HL-60/S4 treated with phorbol 12-myristate 13-acetate at 8.2 ng/mL for 4 days and 3 days (cell line): Measurements from ENCODE around the gene ZNF442.
"Not testable (repeated sequence)": the region's sequence is repeated elsewhere in the genome, so short reads cannot be mapped to it uniquely, and the experiment has no call there.

ENCODE experiments used
- in situ Hi-C: fragments of 300-500 bp; cut with MboI; formaldehyde crosslinking; loops from 2 replicates; pipeline ENCODE4 v1.15.0; 2022; ENCODE audit warnings: low sequenced_read_pairs

The ZNF442 gene

DNA sequence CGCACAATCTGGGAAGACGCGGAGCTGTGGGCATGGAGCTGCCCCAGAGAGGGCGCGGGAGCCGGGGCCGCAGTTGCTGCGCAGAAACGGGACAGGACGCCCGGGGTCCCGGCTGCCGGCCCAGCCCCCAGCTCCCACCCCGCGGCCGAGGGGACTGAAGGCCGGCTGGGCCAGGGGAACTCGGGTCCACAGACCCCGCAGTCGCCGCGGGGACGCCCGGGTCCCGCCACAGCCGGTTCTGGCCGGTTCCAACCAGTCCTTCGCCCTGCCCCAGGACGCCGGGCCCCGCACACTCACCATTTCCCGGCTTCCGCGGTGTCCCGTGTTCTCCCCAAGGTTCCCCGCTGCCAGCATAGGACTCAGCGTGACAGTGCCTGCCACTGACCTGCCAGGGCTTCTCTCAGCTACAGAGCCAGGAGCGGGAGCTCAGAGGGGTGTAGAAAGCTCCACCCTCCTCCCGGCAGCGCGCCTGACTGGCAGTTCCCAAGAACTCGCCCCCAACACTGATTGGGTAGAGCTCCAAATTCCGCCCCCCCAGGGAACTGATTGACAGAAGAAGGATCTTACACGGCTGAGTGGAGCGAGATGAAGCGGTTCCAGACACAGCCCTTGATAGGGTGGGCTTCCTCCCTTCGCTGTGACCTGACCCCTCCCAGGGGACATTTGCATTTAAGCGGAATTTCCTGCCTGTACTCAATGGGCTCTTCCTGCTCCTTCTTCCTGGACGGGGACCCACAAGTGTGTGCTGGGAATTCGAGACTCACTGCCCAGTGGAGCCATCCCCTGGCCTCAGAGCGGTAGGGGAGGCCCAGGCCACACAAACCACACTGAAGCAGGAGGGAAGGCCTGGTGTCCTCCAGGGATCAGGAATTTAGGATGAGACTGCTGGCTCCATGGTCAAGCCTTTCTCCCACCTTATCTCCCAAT, at the start of gene ZNF442:
ZNF442 (minus strand) TSS at position 448 of the 927 bp plus-strand sequence. CDS start 2,052 bp downstream, outside the sequence.
- in situ Hi-C loops: no loop called here

DNA sequence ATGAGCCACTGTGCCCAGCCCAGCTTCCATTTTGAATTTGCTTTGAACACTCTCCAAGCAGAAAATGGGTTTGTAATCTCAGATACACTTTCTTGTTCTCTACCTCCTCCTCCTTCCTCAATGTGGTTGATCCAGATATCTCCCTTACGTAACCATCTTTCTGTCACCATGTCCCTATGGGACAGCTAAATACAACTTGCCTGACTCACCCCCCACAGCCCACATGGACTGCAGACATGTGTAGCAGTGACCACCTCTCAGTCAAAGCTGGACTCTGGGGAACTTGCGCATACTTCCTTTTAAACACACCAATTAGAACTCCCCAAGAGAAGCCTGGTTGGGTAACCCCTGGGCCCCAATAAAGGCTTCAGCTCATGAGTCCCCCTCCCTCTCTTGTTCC, 46.4 kb upstream of the ZNF442 start:
- in situ Hi-C loops: no loop called here

DNA sequence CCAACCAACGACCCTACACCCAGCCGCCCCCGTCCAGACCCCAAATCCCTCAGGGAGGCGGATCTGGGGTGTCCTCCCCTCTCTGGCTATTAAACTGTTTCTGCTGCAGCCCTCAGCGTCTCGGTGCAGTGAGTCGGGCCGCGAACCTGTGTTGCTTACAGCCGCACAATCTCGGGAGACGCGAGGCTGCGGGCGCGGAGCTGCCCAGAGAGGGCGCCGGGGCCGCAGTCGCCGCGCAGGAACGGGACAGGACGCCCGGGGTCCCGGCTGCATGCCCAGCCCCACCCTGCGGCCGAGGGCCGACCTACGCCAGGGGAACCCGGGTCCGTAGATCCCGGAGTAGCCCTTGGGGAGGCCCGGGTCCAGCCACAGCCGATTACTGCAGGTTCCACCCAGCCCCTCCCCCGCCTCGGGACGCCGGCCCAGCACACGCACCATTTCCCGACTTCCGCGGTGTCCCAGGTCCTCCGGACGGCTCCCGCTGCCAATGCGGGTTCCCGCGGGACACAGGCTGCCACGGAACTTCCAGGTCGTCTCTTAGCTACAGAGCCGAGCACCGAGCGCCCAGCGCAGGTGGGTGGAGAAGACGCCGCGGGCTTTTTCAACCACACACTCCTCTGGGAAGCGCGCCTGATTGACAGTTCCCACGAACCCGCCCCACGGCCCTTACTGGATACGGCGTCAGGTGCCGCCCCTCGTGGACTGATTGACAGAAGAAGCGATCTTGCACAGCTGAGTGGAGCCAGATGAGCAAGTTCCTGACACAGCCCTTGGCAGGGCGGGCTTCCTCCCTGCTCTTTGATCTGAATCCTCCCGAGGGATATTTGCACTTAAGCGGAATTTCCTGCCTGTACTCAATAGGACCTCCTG, 35.4 kb upstream of the ZNF442 start, which contains the start of gene ZNF799:
ZNF799 (minus strand) TSS at position 639 of the 870 bp plus-strand sequence; CDS start at position 438, 201 bp downstream.
- in situ Hi-C loops: no loop called here

DNA sequence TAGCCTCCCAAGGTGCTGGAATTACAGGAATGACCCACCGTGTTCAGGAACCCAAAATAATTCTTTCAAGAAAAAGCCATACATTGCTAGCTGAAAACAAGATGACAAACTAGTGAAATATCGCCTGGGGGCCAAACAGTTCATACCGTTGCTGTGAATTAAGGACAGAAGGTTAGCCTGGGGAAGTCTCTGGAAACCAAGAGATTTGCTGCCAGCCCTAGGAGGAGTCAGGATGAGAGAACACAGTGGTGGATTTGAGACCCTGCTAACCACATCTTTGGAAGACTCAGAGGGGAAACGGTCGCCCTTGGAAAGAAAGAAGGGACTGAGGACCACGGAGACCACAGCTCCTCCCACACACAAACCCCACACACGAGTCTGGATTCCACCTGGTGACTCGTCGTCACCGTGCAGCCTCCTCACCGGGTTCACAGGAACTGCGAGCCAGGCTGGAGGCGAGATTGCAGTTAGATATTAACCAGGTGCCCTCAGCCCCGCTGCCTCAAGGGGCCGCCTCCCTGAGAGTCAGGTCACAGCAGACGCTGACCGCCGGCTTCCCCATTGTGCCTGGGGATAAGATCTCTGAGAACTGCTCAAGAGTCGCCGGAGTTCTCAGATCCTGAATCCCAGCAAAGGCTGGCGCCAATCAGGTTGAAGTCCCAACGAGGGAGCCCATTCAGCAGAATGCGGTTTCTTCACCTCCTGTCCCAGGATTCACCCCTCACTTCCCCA, 34.6 kb upstream of the ZNF442 start:
- in situ Hi-C loops: not testable (repeated sequence)

DNA sequence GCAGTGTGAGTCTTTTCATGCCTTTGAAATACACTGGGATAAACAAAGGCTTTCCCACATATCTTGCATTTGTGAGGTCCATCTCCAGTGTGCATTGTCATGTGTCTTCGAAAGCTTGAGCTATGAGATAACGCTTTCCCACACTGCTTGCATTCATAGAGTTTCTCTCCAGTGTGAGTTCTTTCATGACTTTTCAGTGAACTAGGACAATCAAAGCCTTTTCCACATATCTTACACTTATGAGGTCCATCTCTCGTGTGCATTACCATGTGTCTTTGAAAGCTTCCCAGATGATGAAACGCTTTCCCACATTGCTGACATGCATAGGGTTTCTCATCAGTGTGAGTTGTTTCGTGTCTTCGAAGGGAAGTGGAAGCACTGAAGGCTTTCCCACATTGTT, 25.7 kb upstream of the ZNF442 start:
- in situ Hi-C loops: not testable (repeated sequence)

DNA sequence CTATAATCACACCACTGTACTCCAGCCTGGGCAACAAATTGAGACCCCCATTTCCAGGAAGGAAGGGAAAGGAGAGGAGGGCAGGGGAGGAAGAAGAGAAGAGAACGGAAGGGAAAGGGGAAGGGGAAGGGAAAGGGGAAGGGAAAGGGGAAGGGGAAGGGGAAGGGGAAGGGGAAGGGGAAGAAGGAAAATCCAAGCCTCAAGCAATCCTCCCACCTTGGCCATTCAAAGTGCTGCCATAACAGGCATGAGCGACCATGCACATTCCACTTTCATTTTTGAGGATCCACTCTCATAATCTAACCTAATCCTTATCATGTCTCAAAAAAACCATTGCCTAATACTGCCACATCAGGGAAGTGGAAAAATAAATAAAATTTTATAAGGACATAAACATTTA, 20.9 kb upstream of the ZNF442 start:
- in situ Hi-C loops: not testable (repeated sequence)

DNA sequence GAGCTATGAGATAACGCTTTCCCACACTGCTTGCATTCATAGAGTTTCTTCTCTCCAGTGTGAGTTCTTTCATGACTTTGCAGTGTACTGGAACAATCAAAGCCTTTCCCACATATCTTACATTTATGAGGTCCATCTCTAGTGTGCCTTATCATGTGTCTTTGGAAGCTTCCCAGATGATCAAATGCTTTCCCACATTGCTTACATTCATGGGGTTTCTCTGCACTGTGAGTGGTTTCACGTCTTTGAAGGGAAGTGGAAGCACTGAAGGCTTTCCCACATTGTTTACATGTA, 14.9 kb upstream of the ZNF442 start:
- in situ Hi-C loops: no loop called here

DNA sequence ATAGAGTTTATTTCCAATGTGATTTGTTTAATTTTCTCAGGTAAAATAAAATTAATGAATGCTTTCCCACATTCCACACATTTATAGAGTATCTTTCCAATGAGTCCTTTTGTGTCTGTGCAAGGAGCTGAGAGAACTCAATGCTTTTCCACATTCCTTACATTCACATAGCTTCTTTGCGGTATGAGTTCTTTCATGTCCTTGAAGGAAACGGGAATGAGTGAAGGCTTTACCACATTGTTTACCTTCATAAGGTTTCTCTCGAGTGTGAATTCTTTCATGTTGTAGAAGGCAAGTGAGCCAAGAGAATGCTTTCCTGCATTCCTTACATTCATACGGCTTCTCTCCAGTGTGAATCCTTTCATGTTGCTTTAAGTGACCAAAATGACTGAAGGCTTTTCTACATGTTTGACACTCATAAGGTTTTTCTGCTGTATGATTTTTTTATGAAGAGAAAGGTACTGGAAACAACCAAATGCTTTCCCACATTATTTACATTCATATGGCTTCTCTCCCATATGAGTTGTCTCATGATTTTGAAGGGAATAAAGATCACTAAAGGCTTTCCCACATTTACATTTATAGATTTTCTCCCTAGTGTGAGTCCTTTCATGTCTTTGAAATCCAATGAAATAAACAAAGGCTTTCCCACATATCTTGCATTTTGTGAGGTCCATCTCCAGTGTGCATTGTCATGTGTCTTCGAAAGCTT, 14.4 kb upstream of the ZNF442 start:
- in situ Hi-C loops: no loop called here

DNA sequence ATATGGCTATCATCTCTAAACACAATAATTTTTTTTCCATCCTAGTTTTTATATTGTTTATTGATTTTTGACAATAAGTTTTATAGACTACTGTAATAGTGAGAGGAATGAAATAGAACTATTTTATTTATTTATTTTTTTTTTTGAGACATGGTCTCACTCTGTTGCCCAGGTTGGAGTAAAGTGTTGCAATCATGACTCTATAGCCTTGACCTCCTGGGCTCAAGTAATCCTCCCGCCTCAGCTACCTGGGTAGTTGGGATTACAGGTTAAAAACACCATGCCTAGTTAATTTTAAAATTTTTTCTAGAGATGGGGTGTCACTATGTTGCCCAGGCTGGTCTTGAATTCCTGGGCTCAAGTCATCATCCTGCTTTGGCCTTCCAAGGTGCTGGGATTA, 8.5 kb upstream of the ZNF442 start:
- in situ Hi-C loops: no loop called here

DNA sequence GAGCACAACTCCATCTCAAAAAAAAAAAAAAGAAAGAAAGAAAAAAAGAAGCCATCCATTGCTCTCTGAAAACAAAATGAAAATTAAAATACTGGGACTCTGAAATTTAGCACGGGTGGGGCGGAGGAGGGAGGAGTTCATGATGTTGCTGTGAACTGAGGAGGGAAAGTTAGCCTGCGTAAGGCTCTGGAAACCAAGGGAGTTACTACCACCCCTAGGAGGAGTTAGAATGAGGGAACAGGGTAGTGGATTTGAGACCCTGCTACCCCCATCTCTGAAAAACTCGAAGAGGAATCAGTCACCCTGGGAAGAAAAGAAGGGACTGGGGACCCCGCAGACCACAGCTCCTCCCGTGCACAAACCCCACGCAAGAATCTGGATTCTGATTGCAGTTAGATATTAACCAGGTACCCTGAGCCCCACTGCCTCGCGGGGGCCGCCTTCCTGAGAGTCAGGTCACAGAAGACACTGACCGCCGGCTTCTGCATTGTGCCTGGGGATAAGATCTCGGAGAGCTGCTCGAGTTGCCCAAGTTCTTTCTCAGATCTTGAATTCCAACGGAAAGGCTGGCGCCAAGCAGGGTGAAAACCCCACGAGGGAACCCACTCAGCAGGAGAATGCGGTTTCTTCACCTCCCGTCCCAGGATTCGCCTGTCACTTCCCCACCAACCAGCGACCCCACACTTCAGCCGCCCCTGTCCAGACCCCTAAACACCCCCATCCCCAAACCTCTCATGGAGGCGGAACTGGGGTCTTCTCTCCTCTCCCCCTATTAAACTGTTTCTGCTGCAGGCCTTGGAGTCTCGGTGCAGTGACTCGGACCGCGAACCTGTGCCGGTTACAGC, 870 bp downstream of the ZNF442 start:
- in situ Hi-C loops: no loop called here

DNA sequence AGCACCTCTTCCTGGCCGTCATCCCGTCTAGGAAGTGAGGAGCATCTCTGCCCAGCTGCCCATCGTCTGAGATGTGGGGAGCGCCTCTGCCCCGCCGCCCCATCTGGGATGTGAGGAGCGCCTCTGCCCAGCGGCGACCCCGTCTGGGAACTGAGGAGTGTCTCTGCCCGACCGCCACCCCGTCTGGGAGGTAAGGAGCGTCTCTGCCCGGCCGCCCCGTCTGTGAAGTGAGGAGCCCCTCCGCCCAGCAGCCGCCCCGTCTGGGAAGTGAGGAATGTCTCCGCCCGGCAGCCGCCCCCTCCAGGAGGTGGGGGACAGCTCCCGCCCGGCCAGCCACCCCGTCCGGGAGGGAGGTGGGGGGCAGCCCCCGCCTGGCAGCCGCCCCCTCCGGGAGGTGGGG, 3.2 kb downstream of the ZNF442 start:
- in situ Hi-C loops: not testable (repeated sequence)

DNA sequence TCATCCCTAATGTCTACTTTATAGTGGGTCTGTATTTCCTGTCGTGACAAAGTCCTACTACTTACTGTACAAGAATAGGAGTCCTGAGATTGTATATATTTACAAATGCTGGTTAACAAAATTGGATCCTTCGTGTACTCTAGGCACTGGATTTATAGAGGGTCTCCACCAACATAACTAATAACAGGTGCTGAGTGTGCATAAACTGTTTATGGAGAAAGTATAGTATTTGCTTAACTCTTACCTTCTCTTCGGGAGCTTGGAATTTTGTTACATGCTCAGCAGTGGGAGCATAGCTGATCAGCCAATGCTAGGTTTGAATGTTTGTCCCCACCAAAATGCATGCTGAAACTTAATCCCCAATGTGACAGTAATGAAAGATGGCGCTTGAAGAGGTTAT, 12.1 kb downstream of the ZNF442 start:
- in situ Hi-C loops: no loop called here

DNA sequence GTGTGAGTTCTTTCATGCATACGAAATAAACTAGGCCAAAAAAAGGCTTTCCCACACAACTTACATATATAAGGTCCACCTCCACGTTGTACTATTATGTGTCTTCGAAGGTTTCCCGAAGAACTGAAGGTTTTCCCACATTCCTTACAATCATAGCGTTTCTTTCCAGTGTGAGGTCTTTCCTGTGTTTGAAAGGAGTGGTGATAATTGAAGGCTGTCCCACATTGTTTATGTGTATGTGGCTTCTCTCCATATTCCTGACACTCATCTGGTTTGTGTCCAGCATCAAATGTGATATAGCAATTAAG, 14.6 kb downstream of the ZNF442 start:
- in situ Hi-C loops: no loop called here

DNA sequence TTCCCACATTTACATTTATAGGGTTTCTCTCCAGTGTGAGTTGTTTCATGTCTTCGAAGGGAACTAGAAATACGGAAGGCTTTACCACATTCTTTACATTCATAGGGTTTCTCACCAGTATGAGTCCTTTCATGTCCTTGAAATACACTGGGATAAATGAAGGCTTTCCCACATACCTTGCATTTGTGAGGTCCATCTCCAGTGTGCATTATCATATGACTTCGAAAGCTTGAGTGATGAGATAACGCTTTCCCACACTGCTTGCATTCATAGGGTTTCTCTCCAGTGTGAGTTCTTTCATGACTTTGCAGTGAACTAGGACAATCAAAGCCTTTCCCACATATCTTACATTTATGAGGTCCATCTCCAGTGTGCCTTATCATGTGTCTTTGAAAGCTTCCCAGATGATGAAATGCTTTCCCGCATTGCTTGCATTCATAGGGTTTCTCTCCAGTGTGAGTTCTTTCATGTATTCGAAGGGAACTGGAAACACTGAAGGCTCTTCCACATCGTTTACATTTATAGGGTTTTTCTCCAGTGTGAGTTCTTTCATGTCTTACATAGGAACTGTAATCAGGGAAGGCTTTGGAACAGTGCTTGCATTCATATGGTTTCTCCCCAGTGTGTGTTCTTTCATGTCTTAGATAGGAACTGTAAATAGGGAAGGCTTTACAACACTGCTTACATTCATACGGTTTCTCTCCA, 15.1 kb downstream of the ZNF442 start:
- in situ Hi-C loops: no loop called here

DNA sequence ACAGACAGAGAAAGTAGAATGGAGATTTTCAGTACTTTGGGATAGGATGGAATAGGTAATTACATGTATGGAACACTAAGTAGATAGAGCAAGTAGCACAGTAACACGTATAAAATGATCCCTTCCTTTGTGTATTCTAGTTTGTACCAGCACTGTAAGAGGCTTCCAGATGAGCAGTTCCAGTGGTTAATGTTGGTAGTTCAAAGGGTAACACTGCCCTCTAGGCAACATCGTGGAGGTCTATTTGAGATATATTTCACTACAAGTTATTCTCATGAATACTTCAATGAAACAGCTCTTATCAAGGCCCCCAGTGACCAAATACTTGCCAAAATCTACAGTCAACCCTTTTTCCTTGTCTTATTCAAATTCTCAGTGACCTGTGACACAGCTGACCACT, 18.6 kb downstream of the ZNF442 start:
- in situ Hi-C loops: no loop called here

DNA sequence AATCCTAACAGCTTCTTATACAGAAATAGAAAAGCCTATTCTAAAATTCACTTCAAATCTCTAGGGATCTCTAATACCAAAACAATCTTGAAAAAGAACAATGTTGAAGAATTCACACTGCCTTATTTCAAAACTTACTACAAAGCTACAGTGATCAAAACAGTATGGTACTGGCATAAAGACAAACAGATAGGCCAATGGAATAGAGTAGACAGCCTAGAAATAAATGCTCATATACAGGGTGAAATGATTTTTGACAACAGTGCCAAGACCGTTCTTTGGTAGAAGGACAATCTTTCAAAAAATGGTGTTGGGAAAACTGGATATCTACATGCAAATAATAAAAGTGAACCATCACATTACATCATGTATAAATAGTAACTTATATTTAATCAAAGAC, 20.3 kb downstream of the ZNF442 start:
- in situ Hi-C loops: no loop called here

DNA sequence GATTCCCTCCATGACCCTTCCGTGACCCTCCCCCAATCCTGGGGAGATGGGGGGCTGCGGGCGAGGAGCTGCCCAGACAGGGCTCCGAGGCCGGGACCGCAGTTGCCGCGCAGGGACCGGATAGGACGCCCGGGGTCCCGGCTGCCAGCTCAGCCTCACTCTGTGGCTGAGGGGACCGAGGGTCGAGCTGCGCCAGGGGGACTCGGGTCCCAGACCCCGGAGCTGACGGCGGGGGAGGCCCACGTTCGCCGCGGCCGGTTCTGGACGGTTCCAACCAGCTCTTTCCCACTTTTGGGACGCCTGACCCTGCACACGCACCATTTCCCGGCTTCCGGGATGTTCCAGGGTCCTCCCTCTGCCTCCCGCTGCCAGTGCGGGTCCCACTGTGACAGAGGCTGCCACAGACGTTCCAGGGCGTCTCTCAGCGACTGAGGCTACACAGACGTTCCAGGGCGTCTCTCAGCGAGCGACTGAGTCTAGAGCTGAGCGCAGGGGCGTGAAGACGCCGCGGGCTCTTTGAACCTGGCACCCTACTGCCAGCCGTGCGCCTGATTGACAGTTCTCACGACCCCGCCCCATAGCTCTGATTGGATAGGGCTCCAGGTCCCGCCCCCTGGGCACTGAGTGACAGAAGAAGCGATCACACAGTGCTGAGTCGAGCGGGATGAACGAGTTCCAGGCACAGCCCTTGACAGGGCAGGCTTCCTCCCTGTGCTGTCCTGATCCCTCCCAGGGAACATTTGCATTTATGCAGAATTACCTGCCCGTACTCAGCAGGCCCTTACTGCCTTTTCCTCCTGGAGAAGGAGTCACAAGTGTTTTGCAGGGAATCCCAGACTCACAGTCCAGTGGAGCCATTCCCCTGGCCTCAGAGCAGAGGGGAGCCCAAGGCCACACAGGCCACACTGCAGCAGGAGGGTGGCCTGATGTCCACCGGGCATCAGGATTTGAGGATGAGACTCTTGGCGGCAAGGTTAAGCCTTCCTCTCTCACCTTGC, 32.0 kb downstream of the ZNF442 start, which contains the start of gene ZNF563:
ZNF563 (minus strand) TSS at position 472 of the 998 bp plus-strand sequence; CDS start at position 321, 151 bp downstream.
- in situ Hi-C loops: no loop called here
